ENCODE data around the gene CHCHD10.
"Not testable (repeated sequence)": the region's sequence is repeated elsewhere in the genome, so short reads cannot be mapped to it uniquely, and the experiment has no call there.

CHCHD10 gene

DNA sequence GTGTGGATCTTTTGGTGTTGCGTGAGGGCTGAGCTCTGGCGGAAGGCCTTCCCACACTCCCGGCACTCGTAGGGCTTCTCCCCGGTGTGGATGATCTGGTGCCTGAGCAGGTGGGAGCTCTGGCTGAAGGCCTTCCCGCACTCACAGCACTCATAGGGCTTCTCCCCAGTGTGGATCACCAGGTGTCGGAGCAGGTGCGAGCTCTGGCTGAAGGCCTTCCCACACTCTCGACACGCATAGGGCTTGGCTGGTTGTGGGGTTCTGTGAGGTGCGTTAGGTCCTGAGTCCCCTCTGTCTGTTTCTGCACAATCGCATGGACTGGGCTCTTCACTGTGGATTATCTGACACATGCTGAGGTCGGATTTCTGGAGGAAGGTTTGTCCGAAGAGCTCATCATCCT, 23.3 kb downstream of the CHCHD10 start:
- no peak for DNase-seq

DNA sequence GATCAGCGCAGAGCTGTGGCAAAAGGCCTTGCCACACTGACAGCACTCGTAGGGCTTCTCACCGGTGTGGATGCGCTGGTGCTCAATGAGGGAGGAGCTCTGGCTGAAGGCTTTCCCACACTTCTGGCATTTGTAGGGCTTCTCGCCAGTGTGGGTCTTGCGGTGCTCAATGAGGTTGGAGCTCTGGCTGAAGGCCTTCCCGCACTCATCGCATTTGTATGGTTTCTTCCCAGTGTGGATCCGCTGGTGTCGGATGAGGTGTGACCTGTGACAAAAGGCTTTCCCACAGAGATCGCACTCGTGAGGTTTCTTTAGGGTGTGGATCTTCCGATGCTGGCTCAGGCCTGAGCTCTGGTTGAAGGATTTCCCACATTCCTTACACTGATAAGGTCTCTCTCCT, 23.8 kb downstream of the CHCHD10 start:
- DNase-seq = no peak

DNA sequence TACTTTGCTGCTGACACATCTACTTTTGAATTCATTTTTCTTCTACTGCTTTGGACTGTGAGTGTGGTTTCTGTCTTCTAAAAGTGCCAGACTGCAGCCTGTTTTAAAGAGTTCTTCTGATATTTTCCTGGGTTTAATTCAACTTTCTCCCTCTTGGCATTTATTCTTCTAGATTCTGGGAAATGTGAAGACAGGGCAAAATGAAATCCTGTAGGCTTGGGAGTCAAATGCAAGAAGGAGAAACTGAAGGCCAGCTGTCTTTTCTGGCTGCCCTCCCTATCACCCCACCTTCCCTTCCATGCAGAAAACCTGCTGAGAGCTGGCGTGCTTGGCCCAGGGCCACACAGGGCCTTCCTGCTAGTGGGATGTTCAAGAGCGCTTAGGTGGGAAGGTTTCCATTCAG, 24.5 kb downstream of the CHCHD10 start:
- DNase-seq = no peak

DNA sequence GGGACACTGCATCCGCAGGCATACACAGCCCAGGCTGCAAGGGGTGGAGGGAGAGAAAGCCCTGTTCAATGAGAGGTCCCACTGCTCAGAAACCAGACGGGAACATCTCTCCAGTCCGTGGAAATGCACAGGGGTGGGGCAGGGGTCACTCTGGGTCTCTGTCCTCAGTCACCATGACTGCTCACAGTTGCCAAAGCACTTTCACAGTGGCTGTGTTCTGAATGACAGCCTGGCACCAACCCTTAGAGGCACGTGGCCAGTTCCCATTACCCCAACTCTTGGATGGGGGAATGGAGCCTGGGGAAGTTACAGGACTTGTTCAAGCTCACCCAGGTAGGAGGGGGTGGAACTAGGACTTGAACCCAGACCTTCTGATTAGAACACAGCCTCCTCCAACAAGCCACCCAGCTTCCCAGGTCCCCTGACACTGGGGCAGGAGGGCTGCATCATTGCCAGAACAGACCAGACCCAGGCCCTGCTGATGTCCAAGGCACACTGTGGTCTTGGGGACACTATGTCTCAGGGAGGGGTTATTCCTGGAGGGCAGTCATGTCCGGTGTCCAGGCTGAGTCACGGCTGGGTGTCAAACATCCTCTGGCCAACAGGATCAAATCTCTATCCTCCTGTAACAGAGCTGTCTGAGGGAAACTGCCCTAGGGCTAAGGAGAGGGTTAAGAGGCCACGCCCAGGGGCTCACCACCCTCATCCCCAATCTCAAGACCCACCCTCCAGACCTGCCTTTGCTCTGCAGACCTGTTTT, 25.1 kb downstream of the CHCHD10 start:
- no peak for DNase-seq

DNA sequence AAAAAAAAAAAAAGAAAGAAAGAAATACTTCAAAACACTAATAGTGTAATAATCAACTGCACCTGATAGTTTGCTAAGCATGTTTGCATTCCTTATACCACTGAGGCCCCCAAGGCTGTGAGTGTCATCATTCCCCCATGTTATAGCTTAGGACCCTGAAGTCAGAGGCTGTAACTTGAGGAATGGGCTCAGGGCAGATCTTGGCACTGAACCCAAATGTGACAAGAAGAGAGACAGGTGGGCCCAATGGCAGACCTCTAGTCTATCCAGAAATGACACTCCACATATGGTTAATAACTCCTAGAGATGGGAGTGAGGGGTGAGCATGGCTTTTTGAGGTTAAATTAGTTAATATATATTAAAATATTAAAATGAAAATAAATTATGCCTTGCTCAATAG, 30.1 kb downstream of the CHCHD10 start:
- DNase-seq = no peak

DNA sequence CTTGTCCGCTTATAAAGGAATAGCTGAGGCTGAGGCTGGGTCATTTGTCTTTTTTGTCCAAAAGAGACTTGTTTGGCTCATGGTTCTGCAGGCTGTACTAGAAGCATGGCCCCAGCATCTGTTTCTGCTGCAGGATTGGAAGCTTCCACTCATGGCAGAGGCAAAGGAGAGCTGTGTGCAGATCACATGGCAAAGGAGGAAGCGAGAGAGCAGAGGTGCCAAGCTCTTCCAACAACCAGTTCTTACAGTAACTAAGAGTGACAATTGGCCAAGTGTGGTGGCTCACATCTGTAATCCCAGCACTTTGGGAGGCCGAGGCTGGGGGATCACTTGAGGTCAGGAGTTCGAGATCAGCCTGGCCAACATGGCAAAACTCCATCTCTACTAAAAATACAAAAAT, 39.7 kb downstream of the CHCHD10 start:
- not testable (repeated sequence) for DNase-seq

DNA sequence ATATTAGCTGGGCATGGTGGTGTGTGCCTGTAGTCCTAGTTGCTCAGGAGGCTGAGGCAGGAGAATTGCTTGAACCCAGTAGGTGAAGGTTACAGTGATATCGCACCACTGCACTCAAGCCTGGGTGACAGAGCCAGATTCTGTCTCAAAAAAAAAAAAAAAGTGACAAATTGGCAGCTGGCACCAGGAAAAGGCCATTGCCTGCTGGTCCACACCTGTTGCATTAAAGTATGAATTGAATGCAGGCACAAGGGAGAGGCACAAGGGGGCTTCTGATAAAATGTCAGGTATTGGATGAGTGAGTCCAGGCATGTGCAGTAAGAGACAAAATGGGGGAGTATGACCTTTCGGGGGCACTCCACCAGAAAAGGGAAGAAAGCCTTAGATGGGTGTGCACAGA, 45.0 kb downstream of the CHCHD10 start:
- peak; percentile 6 for DNase-seq

DNA sequence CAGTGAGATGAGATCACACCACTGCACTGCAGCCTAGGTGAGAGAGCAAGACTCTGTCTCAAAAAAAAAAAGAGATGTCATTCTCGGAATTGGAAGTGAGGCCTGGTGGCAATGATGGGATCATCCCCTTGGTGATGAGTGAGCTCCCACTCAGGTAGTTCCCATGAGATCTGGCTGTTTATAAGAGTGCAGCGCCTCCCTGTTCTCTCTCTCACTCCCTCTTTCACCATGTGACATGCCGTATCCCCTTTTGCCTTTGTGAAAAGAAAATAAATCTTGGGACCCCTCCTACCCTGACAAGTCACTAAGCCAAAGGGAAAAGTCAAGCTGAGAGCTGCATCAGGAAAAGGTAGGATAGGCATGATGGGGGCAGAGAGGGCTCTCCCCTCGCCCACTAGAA, 45.6 kb downstream of the CHCHD10 start:
- peak; percentile 43 for DNase-seq

DNA sequence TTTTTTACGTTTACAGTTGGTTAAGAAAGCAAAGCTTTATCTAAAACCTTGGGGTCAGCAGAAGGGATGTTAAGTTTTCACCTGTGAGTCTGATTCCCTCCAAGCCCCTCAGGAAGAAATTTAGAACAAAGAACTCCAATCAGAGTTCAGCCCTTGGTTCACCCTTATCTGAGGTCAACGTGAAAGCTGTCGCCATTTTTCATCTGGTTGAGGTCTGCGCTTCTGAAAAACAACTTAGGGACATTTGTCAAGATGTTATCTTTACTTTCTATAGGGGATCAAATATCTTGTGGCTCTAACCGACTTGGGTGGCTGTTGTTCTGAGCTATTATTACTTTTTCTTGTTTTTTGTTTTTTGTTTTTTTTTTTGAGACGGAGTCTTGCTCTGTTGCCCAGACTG, 46.9 kb downstream of the CHCHD10 start:
- no peak for DNase-seq

DNA sequence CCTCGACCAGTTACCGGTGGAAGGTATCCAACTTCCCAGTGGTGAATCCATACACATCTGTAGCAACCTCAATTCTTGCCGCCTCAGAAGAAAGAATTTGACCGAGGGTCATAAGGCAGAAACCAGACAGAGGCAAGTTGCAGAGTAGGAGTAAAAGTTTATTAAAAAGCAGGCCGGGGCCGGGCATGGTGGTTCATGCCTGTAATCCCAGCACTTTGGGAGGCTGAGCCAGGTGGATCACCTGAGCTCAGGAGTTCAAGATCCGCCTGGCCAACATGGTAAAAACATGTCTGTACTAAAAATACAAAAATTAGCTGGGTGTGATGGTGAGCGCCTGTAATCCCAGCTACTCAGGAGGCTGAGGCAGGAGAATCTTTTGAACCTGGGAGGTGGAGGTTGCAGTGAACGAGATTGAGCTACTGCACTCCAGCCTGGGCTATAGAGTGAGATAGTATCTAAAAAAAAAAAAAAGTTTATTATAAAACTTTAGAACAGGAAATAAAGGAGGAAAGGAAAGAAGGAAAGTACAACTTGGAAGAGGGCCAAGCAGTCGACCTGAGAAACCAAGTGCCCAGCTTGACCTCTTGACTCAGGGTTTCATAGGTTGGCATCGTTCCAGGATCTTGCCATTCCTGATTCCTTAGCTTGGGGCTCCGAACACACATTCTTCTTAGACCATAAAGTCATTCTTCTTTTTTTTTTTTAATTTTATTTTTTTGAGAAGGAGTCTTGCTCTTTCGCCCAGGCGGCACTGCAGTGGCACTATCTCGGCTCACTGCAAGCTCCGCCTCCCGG, 49.2 kb downstream of the CHCHD10 start:
- DNase-seq = peak; percentile 6

DNA sequence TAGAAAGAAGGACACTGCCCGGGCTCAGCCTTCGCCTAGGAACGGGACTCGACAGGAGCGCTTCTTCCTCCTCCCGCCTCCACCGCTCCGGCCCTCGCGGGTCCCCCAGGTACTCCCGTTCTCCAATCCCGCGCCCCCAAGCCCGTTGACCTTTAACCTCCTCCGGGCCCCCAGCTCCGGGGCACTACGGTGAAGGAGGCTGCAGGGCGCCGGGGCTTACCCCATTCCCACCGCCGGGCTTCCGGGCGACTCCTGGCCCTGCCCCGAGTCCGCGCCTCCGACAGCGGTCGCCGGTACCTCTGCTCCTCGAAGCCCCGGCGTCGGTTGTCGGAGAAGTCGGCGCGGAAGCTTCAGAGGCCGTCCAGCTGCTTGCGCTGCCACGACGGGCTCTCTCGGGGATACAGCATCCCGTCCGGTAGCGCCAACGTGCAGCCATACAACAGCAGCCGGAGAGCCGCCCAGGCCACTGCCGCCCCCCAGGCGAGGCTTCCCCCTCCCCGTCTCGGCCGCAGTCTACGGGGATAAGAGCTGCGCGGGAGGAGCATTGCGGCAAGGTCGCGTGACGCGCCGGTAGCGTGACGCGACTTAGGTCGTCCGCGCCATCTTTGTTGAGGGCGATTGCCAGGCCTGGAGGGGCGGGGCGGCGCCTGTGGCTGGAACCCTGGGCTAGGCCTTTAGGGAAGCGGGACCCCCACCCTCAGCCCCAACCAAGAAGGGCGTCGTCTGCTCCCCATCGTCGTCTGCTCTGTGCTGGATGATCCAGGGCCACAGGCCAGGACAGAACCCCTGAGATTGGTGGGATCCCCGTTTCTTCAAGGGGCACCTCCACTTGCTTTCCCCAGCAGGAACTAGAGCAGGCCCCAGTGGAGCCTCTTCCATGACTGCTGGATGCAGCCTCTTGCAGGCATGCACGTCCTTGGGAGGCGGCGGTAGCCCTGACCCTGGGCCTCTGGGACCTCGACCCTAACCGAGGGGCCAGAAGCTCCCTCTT, 50.7 kb downstream of the CHCHD10 start:
- peak; percentile 96 for DNase-seq
